H9 (cell line): ENCODE results near the gene TMSB4X. TPM values are rescaled to one million over a fixed set of nuclear protein-coding genes. Genes with fewer than 3 reads are reported as not detected.

Experiments used
- DNase-seq: peaks from one replicate; pipeline ENCODE4 v3.0.0-alpha.2; 2017
- H2AFZ ChIP-seq: one replicate; pipeline ENCODE4 v1.6.1; 2013; ENCODE audit warnings: mild to moderate bottlenecking, low read length, control low read depth, moderate library complexity
- H2AK5ac ChIP-seq: 2 replicates; pipeline ENCODE4 v1.6.1; 2013; ENCODE audit warnings: low read length, control low read depth, mixed read lengths; ENCODE audit not compliant: insufficient read length
- H2BK120ac ChIP-seq: one replicate; pipeline ENCODE4 v1.6.1; 2013; ENCODE audit warnings: low read depth, mild to moderate bottlenecking, low read length, control low read depth, inconsistent platforms; ENCODE audit not compliant: poor library complexity, severe bottlenecking
- H2BK12ac ChIP-seq: 2 replicates; pipeline ENCODE4 v1.6.1; 2013; ENCODE audit warnings: low read length, control low read depth, mixed read lengths, low read depth; ENCODE audit not compliant: insufficient read length
- H2BK15ac ChIP-seq: 2 replicates; pipeline ENCODE4 v1.6.1; 2013; ENCODE audit warnings: low read depth, low read length, control low read depth
- H2BK20ac ChIP-seq: one replicate; pipeline ENCODE4 v1.6.1; 2013; ENCODE audit warnings: low read depth, mild to moderate bottlenecking, low read length, control low read depth, inconsistent platforms; ENCODE audit not compliant: poor library complexity, severe bottlenecking
- H2BK5ac ChIP-seq: 2 replicates; pipeline ENCODE4 v1.6.1; 2013; ENCODE audit warnings: low read length, control low read depth, mixed read lengths; ENCODE audit not compliant: insufficient read length
- H3K14ac ChIP-seq: 2 replicates; pipeline ENCODE4 v1.6.1; 2013; ENCODE audit warnings: low read length, control low read depth; ENCODE audit not compliant: insufficient read depth
- H3K18ac ChIP-seq: 2 replicates; pipeline ENCODE4 v1.6.1; 2013; ENCODE audit warnings: low read depth, mild to moderate bottlenecking, mixed read lengths, low read length, control low read depth; ENCODE audit not compliant: insufficient read length
- H3K23ac ChIP-seq: 2 replicates; pipeline ENCODE4 v1.6.1; 2013; ENCODE audit warnings: low read length, control low read depth, mixed read lengths, low read depth; ENCODE audit not compliant: insufficient read length
- H3K23me2 ChIP-seq: 2 replicates; pipeline ENCODE4 v1.6.1; 2013; ENCODE audit warnings: low read depth, mild to moderate bottlenecking, mixed read lengths, low read length, control low read depth; ENCODE audit not compliant: insufficient read length, poor library complexity, severe bottlenecking
- H3K27ac ChIP-seq: 2 replicates; pipeline ENCODE4 v1.5.1; 2013; ENCODE audit warnings: low read length, control low read depth, mixed read lengths, low read depth; ENCODE audit not compliant: insufficient read length
- H3K27me3 ChIP-seq: 2 replicates; pipeline ENCODE4 v1.6.1; 2013; ENCODE audit warnings: low read length, control low read depth, inconsistent platforms; ENCODE audit not compliant: insufficient read depth
- H3K4ac ChIP-seq: 2 replicates; pipeline ENCODE4 v1.6.1; 2013; ENCODE audit warnings: low read depth, mild to moderate bottlenecking, control low read depth, inconsistent platforms, low read length, moderate library complexity
- H3K4me1 ChIP-seq: 2 replicates; pipeline ENCODE4 v1.6.1; 2013; ENCODE audit warnings: low read length, control low read depth, inconsistent platforms; ENCODE audit not compliant: insufficient read depth
- H3K4me2 ChIP-seq: 2 replicates; pipeline ENCODE4 v1.6.1; 2013; ENCODE audit warnings: low read length, control low read depth, mixed read lengths; ENCODE audit not compliant: insufficient read length, insufficient read depth
- H3K56ac ChIP-seq: 2 replicates; pipeline ENCODE4 v1.6.1; 2013; ENCODE audit warnings: low read depth, mild to moderate bottlenecking, mixed read lengths, low read length, control low read depth; ENCODE audit not compliant: insufficient read length
- H3K79me1 ChIP-seq: 2 replicates; pipeline ENCODE4 v1.6.1; 2013; ENCODE audit warnings: low read depth, mild to moderate bottlenecking, moderate library complexity, low read length, control low read depth, inconsistent platforms; ENCODE audit not compliant: insufficient read depth, poor library complexity, severe bottlenecking
- H3K79me2 ChIP-seq: 2 replicates; pipeline ENCODE4 v1.6.1; 2013; ENCODE audit warnings: low read length, control low read depth, inconsistent platforms; ENCODE audit not compliant: insufficient read depth
- H3K9ac ChIP-seq: 2 replicates; pipeline ENCODE4 v1.6.1; 2013; ENCODE audit warnings: low read length, control low read depth, mixed read lengths; ENCODE audit not compliant: insufficient read length; ENCODE audit errors: extremely low read depth
- H3K9me3 ChIP-seq: one replicate; pipeline ENCODE4 v1.6.1; 2013; ENCODE audit warnings: low read depth, low read length, inconsistent platforms; ENCODE audit not compliant: control insufficient read depth
- H3T11ph ChIP-seq: one replicate; pipeline ENCODE4 v1.6.1; 2013; ENCODE audit warnings: mild to moderate bottlenecking, low read length, control low read depth, inconsistent platforms
- H4K20me1 ChIP-seq: one replicate; pipeline ENCODE4 v1.6.1; 2013; ENCODE audit not compliant: control insufficient read depth, insufficient read length, insufficient read depth
- H4K5ac ChIP-seq: 2 replicates; pipeline ENCODE4 v1.6.1; 2013; ENCODE audit warnings: low read depth, mild to moderate bottlenecking, mixed read lengths, low read length, control low read depth; ENCODE audit not compliant: insufficient read length
- H4K8ac ChIP-seq: replicated peaks from 2 replicates; pipeline ENCODE4 v1.6.1; 2013; ENCODE audit warnings: low read length, control low read depth, mixed read lengths, low read depth; ENCODE audit not compliant: insufficient read length
- H4K91ac ChIP-seq: 2 replicates; pipeline ENCODE4 v1.6.1; 2013; ENCODE audit warnings: low read depth, mild to moderate bottlenecking, moderate library complexity, mixed read lengths, low read length, control low read depth; ENCODE audit not compliant: insufficient read length
- H3K27ac Mint-ChIP-seq, 3 experiments: 2 replicates in 2 of 3; 3 replicates in 1 of 3; pipeline ENCODE4 v1.8.0; 2020 to 2021; ENCODE audit warnings: mixed read lengths in 3 of 3, mild to moderate bottlenecking in 1 of 3, moderate library complexity in 1 of 3
- H3K27me3 Mint-ChIP-seq: 2 replicates; pipeline ENCODE4 v1.8.0; 2021; ENCODE audit warnings: low read depth, mild to moderate bottlenecking, moderate library complexity, mixed read lengths
- H3K36me3 Mint-ChIP-seq, 3 experiments: 2 replicates in 2 of 3; 3 replicates in 1 of 3; pipeline ENCODE4 v1.8.0; 2020 to 2021; ENCODE audit warnings: low read depth in 3 of 3, mixed read lengths in 3 of 3; ENCODE audit not compliant: insufficient read depth in 1 of 3
- H3K4me1 Mint-ChIP-seq, 2 experiments: 2 replicates each; pipeline ENCODE4 v1.8.0; 2020; ENCODE audit warnings: mixed read lengths in 2 of 2
- H3K4me3 Mint-ChIP-seq, 2 experiments: 2 replicates in 1 of 2; 3 replicates in 1 of 2; pipeline ENCODE4 v1.8.0; 2020 to 2021; ENCODE audit warnings: mild to moderate bottlenecking in 2 of 2, mixed read lengths in 2 of 2, moderate library complexity in 1 of 2
- H3K9me3 Mint-ChIP-seq, 2 experiments: 2 replicates in 1 of 2; 3 replicates in 1 of 2; pipeline ENCODE4 v1.8.0; 2020; ENCODE audit warnings: mild to moderate bottlenecking in 2 of 2, mixed read lengths in 2 of 2, moderate library complexity in 1 of 2
- CTCF ChIP-seq: fragments of 200-600 bp; sonication (generic); conservative IDR thresholded peaks from 3 replicates; pipeline ENCODE4 v1.8.0; 2021; ENCODE audit warnings: antibody characterized with exemption, mild to moderate bottlenecking
- WGBS: extraction: QIAGEN DNeasy Blood & Tissue Kit; methylation state at CpG from one replicate; pipeline ENCODE4 v1.1.7; 2013; ENCODE audit warnings: missing lambda C conversion rate, low lambda C conversion rate, mixed read lengths; ENCODE audit not compliant: insufficient read length; ENCODE audit errors: extremely low coverage; 5-methylcytosine and 5-hydroxymethylcytosine counted together
- total RNA-seq: library from RNA; stranded (reverse); gene quantifications from 2 replicates; pipeline ENCODE4 v1.2.1, GENCODE V29; 2021

TMSB4X gene
- total RNA-seq, 1 experiment from 2014 or later, result 2,733 TPM

- peaks cover 0 to 8% (median 5%) of the 10 kb centered on the region in 3 experiments; a peak in 5 of 7 replicates for H3K36me3 Mint-ChIP-seq
- TF ChIP-seq CTCF, result no peak
- Histone ChIP-seq H4K91ac (no peak overlapping the region), H3K27ac (no peak overlapping the region), H2AFZ (no peak overlapping the region), H3K79me1 (no peaks in the 10 kb centered on the region), H3K4ac (no peak overlapping the region), H3K9me3 (no peaks in the 10 kb centered on the region), H4K8ac (no peak overlapping the region), H2BK12ac (no peak overlapping the region), H3K23me2 (no peaks in the 10 kb centered on the region), H2BK5ac (no peak overlapping the region), H2BK20ac (no peak overlapping the region), H3K4me2 (no peak overlapping the region), H3K14ac (no peak overlapping the region), H3T11ph (no peak overlapping the region), H2BK15ac (no peak overlapping the region), H3K9ac (no peak overlapping the region), H3K56ac (no peak overlapping the region), H2AK5ac (no peak overlapping the region), H3K4me1 (peaks cover 2% of the 10 kb centered on the region; the same call in 1 of the 2 replicates), H3K27me3 (no peaks in the 10 kb centered on the region), H4K5ac (no peak overlapping the region), H2BK120ac (no peak overlapping the region), H3K23ac (no peak overlapping the region), H3K79me2 (no peaks in the 10 kb centered on the region), H4K20me1 (no peaks in the 10 kb centered on the region), H3K18ac (no peak overlapping the region)
- H3K4me1 Mint-ChIP-seq, result peaks cover 4 to 8% of the 10 kb centered on the region in 2 experiments; a peak in 3 of 4 replicates
- DNase-seq, result no peak
- H3K4me3 Mint-ChIP-seq, result no peak overlapping the region
- no peak overlapping the region for H3K27ac Mint-ChIP-seq
- H3K27me3 Mint-ChIP-seq, result peaks cover 1% of the 10 kb centered on the region; the same call in 1 of the 2 replicates
- WGBS, result no CpG with 5 or more reads among the region's 4 CpGs
- peaks cover 59 to 61% of the 10 kb centered on the region in 2 experiments for H3K9me3 Mint-ChIP-seq
Observed at GRCh38 chrX:12954981-12955380, 19.9 kb upstream of the TMSB4X start.
